HEK293 (cell line): Measurements from ENCODE around the gene FAM83E.

Experiments
- BCL11B ChIP-seq: fragments of 450-650 bp; formaldehyde crosslinking; IDR thresholded peaks from 2 replicates; pipeline ENCODE4 v1.5.1; 2016; ENCODE audit warnings: low read depth, missing biosample characterization, missing genetic modification characterization
- EGR2 ChIP-seq: fragments of 450-650 bp; formaldehyde crosslinking; IDR thresholded peaks from 2 replicates; pipeline ENCODE4 v1.5.1; 2016; ENCODE audit warnings: low read depth, missing biosample characterization, missing genetic modification characterization
- HOXD13 ChIP-seq: sonication (generic); formaldehyde crosslinking; IDR thresholded peaks from 2 replicates; pipeline ENCODE4 v1.8.0; 2022; ENCODE audit warnings: missing genetic modification reagents, borderline replicate concordance
- INSM2 ChIP-seq: fragments of 450-650 bp; formaldehyde crosslinking; IDR thresholded peaks from 2 replicates; pipeline ENCODE4 v1.5.1; 2016; ENCODE audit warnings: missing biosample characterization, missing genetic modification characterization
- KLF17 ChIP-seq: fragments of 450-650 bp; formaldehyde crosslinking; IDR thresholded peaks from 2 replicates; pipeline ENCODE4 v1.5.1; 2016; ENCODE audit warnings: missing biosample characterization, missing genetic modification characterization
- ZBTB20 ChIP-seq: fragments of 450-650 bp; formaldehyde crosslinking; IDR thresholded peaks from 2 replicates; pipeline ENCODE4 v1.5.1; 2016; ENCODE audit warnings: missing biosample characterization, missing genetic modification characterization
- ZBTB44 ChIP-seq: fragments of 450-650 bp; IDR thresholded peaks from 2 replicates; pipeline ENCODE4 v1.5.1; 2018; ENCODE audit warnings: missing biosample characterization, mild to moderate bottlenecking, missing genetic modification characterization
- ZBTB6 ChIP-seq: fragments of 450-650 bp; formaldehyde crosslinking; IDR thresholded peaks from 2 replicates; pipeline ENCODE4 v1.5.1; 2017; ENCODE audit warnings: missing biosample characterization, missing genetic modification characterization
- ZEB2 ChIP-seq: fragments of 450-650 bp; formaldehyde crosslinking; IDR thresholded peaks from 2 replicates; pipeline ENCODE4 v1.5.1; 2016; ENCODE audit warnings: missing biosample characterization, missing genetic modification characterization
- ZFHX2 ChIP-seq: fragments of 450-650 bp; formaldehyde crosslinking; conservative IDR thresholded peaks from 2 replicates; pipeline ENCODE4 v1.5.1; 2016; ENCODE audit warnings: missing biosample characterization, missing genetic modification characterization
- ZNF10 ChIP-seq: fragments of 450-650 bp; formaldehyde crosslinking; IDR thresholded peaks from 2 replicates; pipeline ENCODE4 v1.5.1; 2017; ENCODE audit warnings: missing biosample characterization, missing genetic modification characterization
- ZNF112 ChIP-seq: fragments of 450-650 bp; formaldehyde crosslinking; IDR thresholded peaks from 2 replicates; pipeline ENCODE4 v1.5.0; 2017; ENCODE audit warnings: missing biosample characterization, missing genetic modification characterization
- ZNF18 ChIP-seq: fragments of 450-650 bp; formaldehyde crosslinking; IDR thresholded peaks from 2 replicates; pipeline ENCODE4 v1.5.1; 2016; ENCODE audit warnings: missing biosample characterization, missing genetic modification characterization
- ZNF19 ChIP-seq: fragments of 450-650 bp; formaldehyde crosslinking; IDR thresholded peaks from 2 replicates; pipeline ENCODE4; 2016; ENCODE audit warnings: missing biosample characterization, missing genetic modification characterization, low read depth
- ZNF223 ChIP-seq: fragments of 450-650 bp; formaldehyde crosslinking; IDR thresholded peaks from 2 replicates; pipeline ENCODE4 v1.5.1; 2016; ENCODE audit warnings: missing biosample characterization, missing genetic modification characterization
- ZNF274 ChIP-seq, 2 experiments: fragments of 200-500 bp in 1 of 2; fragments of 450-650 bp in 1 of 2; sonication (Bioruptor generic) in 1 of 2; formaldehyde crosslinking in 1 of 2; IDR thresholded peaks; 2 replicates each; pipeline versions ENCODE4 v1.5.1 to v1.6.1; 2014 to 2016; ENCODE audit warnings: borderline replicate concordance in 1 of 2, inconsistent platforms in 1 of 2, low read length in 1 of 2, missing biosample characterization in 1 of 2, missing genetic modification characterization in 1 of 2
- ZNF280D ChIP-seq: fragments of 450-650 bp; formaldehyde crosslinking; IDR thresholded peaks from 2 replicates; pipeline ENCODE4 v1.5.1; 2016; ENCODE audit warnings: missing biosample characterization, missing genetic modification characterization
- ZNF398 ChIP-seq: fragments of 450-650 bp; formaldehyde crosslinking; IDR thresholded peaks from 2 replicates; pipeline ENCODE4 v1.5.1; 2017; ENCODE audit warnings: missing biosample characterization, missing genetic modification characterization
- ZNF404 ChIP-seq: fragments of 450-650 bp; formaldehyde crosslinking; IDR thresholded peaks from 2 replicates; pipeline ENCODE4 v1.5.1; 2017; ENCODE audit warnings: missing biosample characterization, missing genetic modification characterization
- ZNF488 ChIP-seq: fragments of 450-650 bp; formaldehyde crosslinking; IDR thresholded peaks from 2 replicates; pipeline ENCODE4 v1.5.1; 2016; ENCODE audit warnings: missing biosample characterization, missing genetic modification characterization
- ZNF624 ChIP-seq: fragments of 450-650 bp; formaldehyde crosslinking; IDR thresholded peaks from 2 replicates; pipeline ENCODE4 v1.5.1; 2017; ENCODE audit warnings: missing biosample characterization, missing genetic modification characterization
- ZNF701 ChIP-seq: fragments of 450-650 bp; formaldehyde crosslinking; IDR thresholded peaks from 2 replicates; pipeline ENCODE4 v1.5.1; 2016; ENCODE audit warnings: missing biosample characterization, missing genetic modification characterization
- ZSCAN5A ChIP-seq: fragments of 450-650 bp; formaldehyde crosslinking; IDR thresholded peaks from 2 replicates; pipeline ENCODE4 v1.5.1; 2016; ENCODE audit warnings: missing biosample characterization, missing genetic modification characterization
- ZXDB ChIP-seq: fragments of 450-650 bp; formaldehyde crosslinking; IDR thresholded peaks from 2 replicates; pipeline ENCODE4 v1.5.1; 2016; ENCODE audit warnings: missing biosample characterization, missing genetic modification characterization

FAM83E gene

GRCh38 chr19:48588670-48589401, 26.0 kb downstream of the FAM83E start (continued):
- TF ChIP-seq ZNF398 (peak; percentile 44), ZNF404 (tag by site-specific recombination) (no peak), ZNF10 (no peak; the same call in 1 of the 2 replicates), ZNF624 (tag by site-specific recombination) (no peak), ZBTB44 (tag by site-specific recombination) (no peak), ZEB2 (tag by site-specific recombination) (peak; percentile 67), ZNF18 (no peak), HOXD13 (CRISPR knock-in tag) (no peak), ZBTB20 (tag by site-specific recombination) (peak; percentile 36; the same call in 1 of the 2 replicates), BCL11B (tag by site-specific recombination) (peak; percentile 86; the same call in 1 of the 2 replicates), EGR2 (peak; percentile 51), ZNF701 (tag by site-specific recombination) (no peak), ZNF280D (tag by site-specific recombination) (peak; percentile 99), ZFHX2 (tag by site-specific recombination) (peak; percentile 92), ZBTB6 (peak; percentile 21; the same call in 1 of the 2 replicates), INSM2 (tag by site-specific recombination) (no peak), ZNF274 (IDR thresholded peaks at IDR 0.05; ENCODE audit: low read length) (no peak), ZNF274 (tag by site-specific recombination; IDR thresholded peaks at IDR 0.05; ENCODE audit: borderline replicate concordance) (no peak), ZNF223 (tag by site-specific recombination) (no peak), ZNF112 (tag by site-specific recombination) (no peak), ZNF19 (tag by site-specific recombination) (no peak), ZSCAN5A (tag by site-specific recombination) (peak; percentile 86), ZXDB (tag by site-specific recombination) (peak; percentile 88), KLF17 (tag by site-specific recombination) (peak; percentile 93), ZNF488 (no peak)
